HG03575 (cell line): Measurements from ENCODE around the gene BCR.

ENCODE experiments used
- ATAC-seq: cut with Tn5 transposase; IDR thresholded peaks from one replicate; pipeline ENCODE4 v1.9.1; 2021; ENCODE audit not compliant: unreplicated experiment, insufficient number of reproducible peaks, low FRiP score; ENCODE audit errors: extremely low read depth

Gene BCR

DNA sequence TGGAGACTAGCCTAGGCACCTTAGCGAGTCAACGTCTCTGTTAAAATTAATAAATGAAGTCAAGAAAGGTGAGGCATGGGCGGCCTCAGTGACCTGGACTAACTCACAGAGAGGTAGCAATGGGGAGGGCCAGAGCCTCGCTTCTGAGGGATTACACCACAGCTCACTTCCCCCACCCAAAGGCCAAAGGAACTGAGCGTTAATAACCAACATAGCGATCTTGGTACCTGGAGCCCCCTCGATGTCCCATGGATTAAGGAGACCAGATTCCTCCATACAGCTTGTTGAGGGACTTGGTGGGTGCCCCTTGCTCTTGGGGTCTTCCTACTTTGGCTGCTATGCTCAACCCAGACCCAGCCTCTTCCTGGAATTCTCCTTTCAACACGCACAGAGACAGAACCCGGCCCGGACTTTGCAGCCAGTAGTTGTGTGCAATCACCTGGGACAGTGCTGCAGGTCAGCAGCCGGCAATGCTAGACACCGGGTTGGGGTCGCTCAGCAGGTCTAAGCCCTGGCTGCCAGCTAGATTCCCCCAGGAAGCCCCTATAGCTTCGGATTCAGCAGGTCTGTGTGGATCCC is 70.6 kb downstream of the BCR start:
- no peak for ATAC-seq

DNA sequence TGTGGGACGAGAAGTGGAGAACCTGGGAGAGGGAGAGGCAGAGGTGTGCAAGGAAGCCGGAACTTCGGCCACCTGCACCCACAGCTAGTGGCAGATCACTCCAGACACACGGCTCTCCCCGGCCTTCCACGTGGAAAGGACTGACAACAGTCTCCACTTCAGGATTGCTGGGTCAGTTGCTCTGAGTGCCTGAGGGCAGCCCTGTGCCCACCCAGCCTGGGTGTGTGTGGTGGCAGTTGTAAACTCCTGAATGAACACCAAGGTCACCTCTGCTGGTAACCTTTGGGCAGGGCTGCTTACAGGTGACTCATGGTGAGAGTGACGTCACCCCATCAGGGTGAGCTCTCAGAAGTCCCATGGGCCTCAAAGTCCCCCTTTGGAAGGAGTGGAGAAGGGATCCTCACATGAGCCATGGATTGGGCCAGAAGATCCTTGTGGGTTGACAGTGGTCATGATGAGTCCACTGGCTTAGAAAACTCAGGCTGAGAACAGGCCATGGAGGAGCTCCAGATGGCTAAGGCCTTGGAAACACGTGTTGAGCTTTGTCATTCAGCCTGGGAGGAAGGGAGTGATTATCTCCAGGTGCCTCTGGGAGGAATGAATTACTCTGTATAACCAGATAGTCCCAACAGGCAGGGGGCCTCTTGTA is 71.3 kb downstream of the BCR start:
- ATAC-seq = no peak

DNA sequence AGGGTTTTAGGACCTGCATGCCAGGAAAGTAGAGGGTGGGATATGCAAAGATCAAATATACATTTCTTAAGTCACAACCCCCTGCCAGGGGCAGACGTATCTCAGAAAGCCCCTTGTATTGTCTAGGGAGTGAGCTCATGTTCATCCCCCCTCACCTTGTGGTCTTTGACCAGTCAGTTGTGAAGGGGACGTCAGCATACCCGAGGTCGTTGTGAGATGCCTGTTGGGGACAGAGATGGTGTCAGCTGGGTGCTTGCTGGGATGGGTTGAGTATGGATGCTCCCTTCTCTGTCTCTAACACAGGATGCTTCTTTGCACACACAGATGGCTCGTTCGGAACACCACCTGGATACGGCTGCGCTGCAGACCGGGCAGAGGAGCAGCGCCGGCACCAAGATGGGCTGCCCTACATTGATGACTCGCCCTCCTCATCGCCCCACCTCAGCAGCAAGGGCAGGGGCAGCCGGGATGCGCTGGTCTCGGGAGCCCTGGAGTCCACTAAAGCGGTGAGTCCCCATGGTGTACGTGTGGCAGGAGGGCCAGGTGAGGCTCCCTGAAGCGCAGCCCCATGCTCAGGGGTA is 73.3 kb downstream of the BCR start:
- ATAC-seq = no peak

DNA sequence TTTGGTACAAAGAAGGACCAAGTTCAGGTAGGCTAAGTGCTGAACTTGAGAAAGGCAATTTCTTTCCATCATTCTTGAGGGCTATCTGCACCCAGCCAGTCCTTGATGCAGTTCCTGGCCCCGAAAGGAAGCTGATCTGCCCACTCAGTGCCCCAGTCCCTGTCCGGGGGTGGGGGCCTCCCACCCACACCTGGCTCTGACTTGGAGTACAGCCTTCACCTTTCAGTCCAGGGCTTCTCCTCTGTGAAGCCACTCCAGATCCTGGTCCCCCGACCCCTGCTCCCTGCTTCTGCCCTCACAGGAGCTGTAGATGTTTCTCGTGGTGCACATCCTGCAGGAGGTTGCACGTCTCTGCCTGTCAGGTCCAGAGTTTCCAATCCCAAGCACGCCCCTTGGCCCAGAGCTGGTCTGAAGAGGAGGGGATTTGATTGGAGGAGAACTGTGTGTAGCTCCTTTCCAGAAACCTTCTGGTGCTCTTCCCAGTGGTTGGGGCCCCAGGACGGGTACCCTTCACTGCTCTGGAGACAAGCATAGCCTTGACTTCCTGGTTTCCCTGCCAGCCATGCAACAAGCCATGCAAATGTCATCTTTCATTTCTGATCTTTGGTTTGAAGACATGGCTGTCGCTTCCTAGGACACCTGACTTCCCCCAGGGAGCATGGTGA is 75.3 kb downstream of the BCR start:
- ATAC-seq = no peak

DNA sequence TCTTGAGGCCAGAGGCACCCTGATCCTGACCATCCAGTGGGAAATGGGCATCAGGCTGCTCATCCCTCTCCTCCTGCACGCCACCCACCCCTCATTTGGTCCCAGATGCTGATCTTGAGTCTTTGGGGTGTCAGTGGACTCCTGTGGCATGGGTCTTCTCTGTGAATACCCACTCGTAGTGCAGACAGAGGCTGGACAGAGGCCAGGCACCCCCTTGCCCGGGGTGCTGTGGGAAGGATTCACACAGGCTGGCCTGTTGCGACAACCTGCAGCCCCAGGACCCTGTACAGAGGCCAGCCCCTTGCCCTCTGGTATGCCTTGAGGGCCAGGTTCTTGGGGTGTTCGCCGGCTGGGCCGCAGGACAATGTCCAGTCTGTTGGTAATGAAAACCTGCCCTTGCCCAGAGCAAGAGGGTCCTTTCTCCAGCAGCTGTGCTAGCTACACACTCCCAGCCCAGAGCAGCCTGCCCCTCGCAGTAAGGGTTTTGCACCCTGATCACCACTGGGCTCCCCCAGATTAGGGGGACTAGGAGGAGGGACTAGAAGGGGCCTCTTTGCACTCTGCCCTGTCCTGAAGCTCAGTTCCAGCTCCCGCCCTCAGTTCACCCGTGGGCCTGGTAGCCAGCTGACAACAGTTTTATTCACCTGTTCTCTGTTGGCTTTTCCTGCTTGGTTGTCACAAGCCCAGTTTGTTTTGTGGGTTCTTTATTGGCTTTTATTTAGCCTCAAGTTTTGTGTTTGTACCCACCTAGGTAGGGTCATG is 76.0 kb downstream of the BCR start:
- no peak for ATAC-seq

GRCh38 chr22:23256986-23257888 is 76.9 kb downstream of the BCR start:
- no peak for ATAC-seq

GRCh38 chr22:23257889-23258825 is 77.8 kb downstream of the BCR start:
- no peak for ATAC-seq

DNA sequence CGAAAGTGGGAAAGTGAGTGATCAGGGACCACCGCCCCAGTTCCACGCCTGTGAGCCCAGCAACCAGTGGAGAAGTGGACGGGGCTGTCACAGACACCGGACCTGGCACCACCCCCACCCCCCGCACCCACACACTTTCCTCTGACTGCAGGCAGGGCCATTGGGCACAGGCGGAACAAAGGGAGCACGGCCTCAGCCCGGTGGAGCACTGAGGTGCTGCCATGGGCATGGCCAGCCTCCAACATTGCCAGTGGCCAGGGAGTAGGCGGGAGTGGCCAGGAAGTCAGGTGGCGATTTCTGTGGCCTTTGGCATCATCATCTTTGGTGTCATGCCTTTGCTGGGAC is 78.5 kb downstream of the BCR start:
- ATAC-seq = no peak

GRCh38 chr22:23259916-23260644 is 79.8 kb downstream of the BCR start:
- no peak for ATAC-seq

GRCh38 chr22:23260645-23261581 is 80.6 kb downstream of the BCR start:
- no peak for ATAC-seq

- no peak for ATAC-seq
Observed at GRCh38 chr22:23261900-23262450, 81.7 kb downstream of the BCR start.

DNA sequence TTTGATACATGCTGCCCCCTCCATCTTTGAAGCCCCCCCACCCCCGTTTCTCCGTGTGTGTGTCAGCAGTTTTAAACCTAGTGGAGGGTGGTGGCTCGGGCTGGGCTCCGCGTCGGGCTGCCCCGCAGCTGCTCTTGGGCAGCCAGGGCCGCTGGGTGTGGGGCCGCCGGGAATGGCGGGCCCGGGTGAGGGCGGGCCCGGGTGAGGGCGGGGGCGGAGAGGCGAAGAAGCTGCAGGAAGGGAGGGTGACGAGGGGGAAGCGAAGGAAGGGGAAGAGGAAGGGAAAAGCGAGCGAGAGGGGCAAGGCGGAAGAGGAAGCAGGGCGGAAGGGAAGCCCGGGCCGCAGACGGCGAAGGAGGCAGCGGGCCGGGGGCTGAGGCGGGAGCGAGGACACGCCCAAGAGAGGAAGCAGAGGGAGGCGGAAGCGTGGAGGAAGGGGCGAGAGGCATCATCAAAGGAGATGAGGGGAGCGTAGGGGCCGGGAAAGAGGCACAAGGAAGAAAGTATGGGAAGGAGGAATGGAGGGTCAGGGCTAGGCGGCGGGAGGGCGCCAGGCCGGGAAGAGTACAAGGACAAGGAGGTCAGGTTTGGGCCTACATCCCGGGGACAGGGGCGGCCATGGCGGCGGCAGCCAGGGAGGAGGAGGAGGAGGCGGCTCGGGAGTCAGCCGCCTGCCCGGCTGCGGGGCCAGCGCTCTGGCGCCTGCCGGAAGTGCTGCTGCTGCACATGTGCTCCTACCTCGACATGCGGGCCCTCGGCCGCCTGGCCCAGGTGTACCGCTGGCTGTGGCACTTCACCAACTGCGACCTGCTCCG is 82.4 kb downstream of the BCR start:
- ATAC-seq = no peak

DNA sequence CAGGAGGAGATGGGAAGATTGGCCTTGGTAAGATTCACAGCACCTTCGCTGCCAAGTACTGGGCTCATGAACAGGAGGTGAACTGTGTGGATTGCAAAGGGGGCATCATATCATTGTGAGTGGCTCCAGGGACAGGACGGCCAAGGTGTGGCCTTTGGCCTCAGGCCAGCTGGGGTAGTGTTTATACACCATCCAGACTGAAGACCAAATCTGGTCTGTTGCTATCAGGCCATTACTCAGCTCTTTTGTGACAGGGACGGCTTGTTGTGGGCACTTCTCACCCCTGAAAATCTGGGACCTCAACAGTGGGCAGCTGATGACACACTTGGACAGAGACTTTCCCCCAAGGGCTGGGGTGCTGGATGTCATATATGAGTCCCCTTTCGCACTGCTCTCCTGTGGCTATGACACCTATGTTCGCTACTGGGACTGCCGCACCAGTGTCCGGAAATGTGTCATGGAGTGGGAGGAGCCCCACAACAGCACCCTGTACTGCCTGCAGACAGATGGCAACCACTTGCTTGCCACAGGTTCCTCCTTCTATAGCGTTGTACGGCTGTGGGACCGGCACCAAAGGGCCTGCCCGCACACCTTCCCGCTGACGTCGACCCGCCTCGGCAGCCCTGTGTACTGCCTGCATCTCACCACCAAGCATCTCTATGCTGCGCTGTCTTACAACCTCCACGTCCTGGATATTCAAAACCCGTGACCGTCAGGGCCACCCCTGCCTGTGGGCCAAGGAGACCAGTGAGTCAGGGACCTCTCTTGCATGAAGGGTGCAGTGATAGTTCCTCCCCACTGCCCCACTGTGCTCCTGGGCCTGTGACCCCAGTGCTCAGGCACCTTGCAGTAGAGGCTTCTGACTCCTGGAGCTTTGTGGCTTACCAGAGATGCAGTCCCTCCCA is 83.6 kb downstream of the BCR start:
- no peak for ATAC-seq
